HPDE6-E6E7 (cell line): ENCODE measurements around the gene NIPAL3.
"Not testable (repeated sequence)": the region's sequence is repeated elsewhere in the genome, so short reads cannot be mapped to it uniquely, and the experiment has no call there.

Experiments used
- DNase-seq: peaks from one replicate; pipeline ENCODE4 v3.0.0; 2011; ENCODE audit warnings: missing footprints; ENCODE audit errors: extremely low spot score

Gene NIPAL3

GRCh38 chr1:24516506-24516905 is 100.9 kb downstream of the NIPAL3 start:
- DNase-seq, result no peak

DNA sequence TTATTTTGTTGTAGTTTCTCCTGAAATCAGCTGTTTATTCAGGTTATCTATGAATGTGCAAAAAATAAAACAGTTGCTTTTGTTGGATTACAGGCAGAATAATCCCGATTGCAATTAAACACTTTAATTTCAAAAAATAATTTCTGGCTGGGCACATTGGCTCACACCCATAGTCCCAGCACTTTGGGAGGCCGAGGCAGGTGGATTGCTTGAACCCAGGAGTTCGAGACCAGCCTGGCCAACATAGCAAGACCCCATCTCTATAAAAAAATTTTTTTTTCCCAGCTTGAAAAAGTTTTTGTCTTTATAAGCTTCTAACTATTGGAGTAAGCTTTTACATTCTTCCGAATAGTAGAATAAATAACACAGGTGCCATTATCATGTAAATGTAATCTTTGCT is 102.3 kb downstream of the NIPAL3 start:
- DNase-seq, result no peak

DNA sequence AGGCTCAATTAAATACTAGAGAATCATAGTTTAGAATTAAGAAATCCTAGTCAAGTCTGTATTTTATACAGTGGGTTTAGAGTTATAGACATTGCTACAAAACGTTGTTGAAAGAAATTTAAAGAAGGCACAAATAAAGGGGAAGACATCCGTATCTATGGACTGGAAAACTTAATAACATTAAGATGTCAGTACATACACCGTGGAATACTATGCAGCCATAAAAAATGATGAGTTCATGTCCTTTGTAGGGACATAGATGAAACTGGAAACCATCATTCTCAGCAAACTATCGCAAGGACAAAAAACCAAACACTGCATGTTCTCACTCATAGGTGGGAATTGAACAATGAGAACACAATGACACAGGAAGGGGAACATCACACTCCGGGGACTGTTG is 104.7 kb downstream of the NIPAL3 start:
- DNase-seq, result not testable (repeated sequence)
